ENCODE data around the gene DPEP1. TPM values are rescaled to one million over a fixed set of nuclear protein-coding genes. Genes with fewer than 3 reads are reported as not detected.

The DPEP1 gene
- total RNA-seq, 1 donor from 2014 or later, result 2.4 TPM

GRCh38 chr16:89596061-89596689, 17.3 kb upstream of the DPEP1 start:
- FAIRE-seq (no peak), DNase-seq (ENCODE audit: low spot score in 2 of 2) (no peak)

DNA sequence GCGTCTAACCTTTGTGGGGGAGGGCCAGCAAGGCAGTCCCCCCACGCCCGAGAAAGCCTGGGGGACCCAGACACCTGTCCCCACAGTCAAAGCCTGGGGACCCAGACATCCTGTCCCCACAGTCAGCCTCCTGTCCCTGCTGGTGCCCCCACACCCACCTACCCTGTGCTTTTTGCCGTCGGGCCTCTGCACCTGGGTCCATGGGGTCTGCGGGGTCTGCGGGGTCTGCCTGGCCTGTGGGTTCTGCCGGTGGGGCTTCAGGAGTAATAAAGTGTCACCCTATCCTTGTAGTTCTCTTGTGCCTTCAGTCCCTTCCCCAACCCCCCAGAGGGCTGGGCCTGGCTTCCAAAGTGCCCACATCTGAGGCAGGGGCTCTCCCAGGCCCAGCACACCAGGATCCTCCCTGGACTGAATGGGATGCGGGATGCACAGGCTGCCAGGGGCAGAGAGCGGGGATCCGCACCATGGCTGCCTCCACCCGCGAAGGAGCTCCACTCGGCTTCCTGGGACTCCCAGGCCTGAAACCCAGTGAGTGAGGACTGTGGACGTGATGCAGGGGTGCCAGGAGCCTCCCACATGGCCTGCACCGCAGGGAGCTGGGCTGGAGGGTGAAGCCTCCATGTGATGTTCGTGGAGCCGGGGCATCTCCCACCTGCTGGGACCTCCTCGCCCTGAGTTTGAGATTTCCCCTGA, 16.3 kb upstream of the DPEP1 start:
- no peak for FAIRE-seq
- DNase-seq (ENCODE audit: low spot score in 2 of 2), result no peak

DNA sequence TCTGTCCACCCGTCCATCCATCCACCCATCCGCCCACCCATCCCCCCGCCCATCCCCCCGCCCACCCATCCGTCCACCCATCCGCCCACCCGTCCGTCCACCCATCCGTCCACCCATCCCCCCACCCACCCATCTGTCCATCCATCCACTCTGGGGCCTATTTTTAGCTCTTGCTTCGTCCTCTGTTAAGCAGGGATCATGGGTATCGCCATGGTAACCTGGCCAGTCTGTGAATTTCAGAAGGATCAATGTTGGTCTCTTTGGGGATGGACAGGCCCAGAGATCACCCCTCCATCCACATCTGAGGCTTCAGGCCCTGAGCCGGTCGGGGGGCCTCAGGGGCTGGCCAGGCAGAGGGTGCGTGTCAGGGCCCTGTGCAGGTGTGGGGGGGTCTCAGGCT, 15.2 kb upstream of the DPEP1 start:
- DNase-seq (ENCODE audit: low spot score in 2 of 2) (no peak), FAIRE-seq (no peak)

DNA sequence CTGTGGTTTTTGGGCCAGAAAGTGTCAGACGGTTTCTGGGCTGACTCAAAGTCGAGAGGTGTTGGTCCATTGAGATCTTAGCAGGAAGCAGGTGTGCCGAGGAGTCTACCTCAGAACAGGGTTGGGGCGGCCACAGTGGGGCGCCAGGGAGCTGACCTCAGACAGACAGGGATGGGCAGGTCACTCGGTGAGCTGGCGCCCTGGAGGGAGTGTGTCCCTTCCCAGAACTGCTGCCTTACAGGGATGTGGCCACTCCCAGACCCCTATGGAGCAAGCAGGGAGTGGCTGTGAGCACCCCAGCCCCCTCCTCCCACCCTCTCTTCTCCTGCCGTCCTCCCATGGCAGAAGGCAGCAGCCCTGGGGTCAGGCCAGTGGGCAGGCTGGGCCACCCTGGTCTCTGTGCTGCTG, 14.0 kb upstream of the DPEP1 start:
- DNase-seq (ENCODE audit: low spot score in 2 of 2) (no peak), FAIRE-seq (no peak)

DNA sequence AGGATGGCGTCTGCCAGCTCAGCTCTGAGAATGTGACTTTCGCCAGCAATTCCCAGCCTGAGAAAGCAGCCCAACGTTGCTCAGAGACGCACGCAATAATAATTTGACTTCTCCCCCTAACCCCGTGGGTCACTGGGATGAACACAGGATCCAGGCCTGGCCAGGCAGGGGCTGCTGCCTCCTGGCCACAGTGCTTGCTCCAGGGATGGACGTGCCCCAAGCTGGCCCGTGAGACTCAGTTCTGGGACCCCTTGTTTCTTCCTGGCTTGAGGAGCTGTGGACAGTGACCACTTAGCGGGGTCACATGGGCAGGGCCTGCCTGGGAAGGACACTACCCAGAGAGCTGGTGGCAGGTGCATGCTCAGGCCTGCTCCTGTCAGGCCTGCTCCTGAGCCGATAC, 13.5 kb upstream of the DPEP1 start:
- DNase-seq (ENCODE audit: low spot score in 2 of 2) (no peak), FAIRE-seq (no peak)

GRCh38 chr16:89600427-89600826, 13.0 kb upstream of the DPEP1 start:
- no peak for FAIRE-seq
- no peak for DNase-seq (ENCODE audit: low spot score in 2 of 2)

- no peak for FAIRE-seq
- no peak for DNase-seq (ENCODE audit: low spot score in 2 of 2)
These were observed 12.5 kb upstream of the DPEP1 start for GRCh38 chr16:89600956-89601355.

GRCh38 chr16:89601906-89602272, 11.6 kb upstream of the DPEP1 start:
- DNase-seq (ENCODE audit: low spot score in 2 of 2) (no peak), FAIRE-seq (no peak)

- DNase-seq (ENCODE audit: low spot score in 2 of 2), result peak in 1 of 2 donors; percentile 77
- no peak for FAIRE-seq
These were observed 11.0 kb upstream of the DPEP1 start for GRCh38 chr16:89602273-89602951.

DNA sequence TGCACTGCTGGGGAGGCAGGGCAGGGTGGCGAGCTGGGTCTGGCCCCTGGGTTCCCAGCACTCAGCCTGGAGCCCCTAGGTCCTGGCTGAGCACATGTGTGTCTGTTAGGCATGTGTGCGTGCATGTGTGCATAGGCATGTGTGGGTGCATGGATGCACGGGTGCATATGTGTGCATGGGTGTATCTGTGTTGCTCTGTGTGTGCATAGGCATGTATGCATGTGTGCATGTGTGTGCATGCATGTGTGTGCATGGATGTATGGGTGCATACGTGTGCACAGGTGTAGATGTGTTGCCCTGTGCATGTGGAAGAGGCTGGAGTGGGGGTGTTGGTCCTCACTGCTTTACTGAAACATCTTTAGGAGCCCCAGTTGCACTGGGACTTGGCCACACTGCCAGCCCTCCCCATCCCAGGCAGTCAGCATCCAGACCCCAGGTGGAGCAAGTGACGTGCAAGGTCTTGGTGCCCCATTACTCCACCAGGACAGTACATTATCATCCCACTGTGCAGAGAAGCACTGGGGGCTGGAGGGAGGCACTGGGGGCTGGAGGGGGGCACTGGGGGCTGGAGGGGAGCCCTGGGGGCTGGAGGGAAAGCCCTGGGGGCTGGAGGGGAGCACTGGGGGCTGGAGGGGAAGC, 10.4 kb upstream of the DPEP1 start:
- no peak for DNase-seq (ENCODE audit: low spot score in 2 of 2)
- no peak for FAIRE-seq

GRCh38 chr16:89604764-89605163, 8.7 kb upstream of the DPEP1 start:
- no peak for FAIRE-seq

GRCh38 chr16:89605186-89605970, 8.1 kb upstream of the DPEP1 start:
- FAIRE-seq, result no peak
- DNase-seq (ENCODE audit: low spot score in 2 of 2), result no peak

More at GRCh38 chr16:89604764-89605163, 8.7 kb upstream of the DPEP1 start:
- no peak for DNase-seq (ENCODE audit: low spot score in 2 of 2)

DNA sequence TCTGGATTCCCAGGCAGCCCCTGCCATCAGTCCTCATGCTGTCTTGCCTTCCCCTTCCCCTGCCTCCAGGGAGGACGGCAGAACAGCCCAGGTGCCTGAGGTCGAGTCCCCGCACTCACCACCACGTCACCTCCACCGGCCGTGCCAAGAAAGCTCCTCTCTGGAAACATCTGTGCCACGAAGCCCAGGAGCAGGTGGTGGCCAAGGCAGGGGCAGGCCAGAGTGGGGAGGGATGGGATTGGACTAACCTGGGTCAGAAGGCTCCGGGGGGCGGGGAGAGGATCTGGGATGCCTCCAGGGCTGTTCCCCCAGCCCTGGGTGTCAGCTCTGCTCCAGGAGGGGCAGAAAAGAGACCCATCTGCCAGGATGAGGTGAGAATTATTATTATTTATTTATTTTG, 7.4 kb upstream of the DPEP1 start:
- DNase-seq (ENCODE audit: low spot score in 2 of 2), result no peak
- FAIRE-seq, result no peak

GRCh38 chr16:89607453-89607852, 6.0 kb upstream of the DPEP1 start:
- DNase-seq (ENCODE audit: low spot score in 2 of 2), result no peak
- no peak for FAIRE-seq

- DNase-seq (ENCODE audit: low spot score in 2 of 2) (no peak), FAIRE-seq (no peak)
These were observed 5.3 kb upstream of the DPEP1 start for GRCh38 chr16:89607937-89608740.

- FAIRE-seq, result no peak
- DNase-seq (ENCODE audit: low spot score in 2 of 2), result no peak
These were observed 3.4 kb upstream of the DPEP1 start for GRCh38 chr16:89610108-89610453.

- no peak for DNase-seq (ENCODE audit: low spot score in 2 of 2)
- no peak for FAIRE-seq
These were observed 851 bp upstream of the DPEP1 start for GRCh38 chr16:89612415-89613166.

- DNase-seq (ENCODE audit: low spot score in 2 of 2) (no peak), FAIRE-seq (no peak)
These were observed 565 bp downstream of the DPEP1 start for GRCh38 chr16:89613954-89614459.

DNA sequence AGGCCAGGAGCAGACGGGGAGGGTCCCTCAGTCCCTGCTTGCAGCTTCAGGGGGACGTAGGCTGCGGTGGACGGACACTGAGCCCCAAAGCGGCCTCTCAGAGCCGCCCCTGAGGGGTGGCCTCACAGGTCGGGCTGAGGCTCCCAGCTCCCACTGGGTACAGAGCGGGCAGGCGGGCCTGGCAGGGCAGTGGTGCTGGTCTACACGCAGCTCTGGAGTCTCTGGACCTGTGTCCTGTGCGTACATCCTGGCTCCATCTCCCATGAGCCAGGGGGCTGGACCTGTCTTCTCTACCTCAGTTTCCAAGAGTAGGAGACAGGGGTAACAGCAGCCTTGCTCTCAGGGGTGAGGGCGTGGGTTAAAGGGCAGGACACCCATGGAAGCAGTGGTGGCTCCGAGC, 1.7 kb downstream of the DPEP1 start:
- no peak for DNase-seq (ENCODE audit: low spot score in 2 of 2)
- no peak for FAIRE-seq

All from frontal cortex (tissue), 4 donors.